ENCODE measurements around the gene ARHGAP25.
A peak's percentile ranks its signal among the peaks of the same experiment; 100 is the strongest.

The ARHGAP25 gene

GRCh38 chr2:68751397-68752339 is 17.1 kb downstream of the ARHGAP25 start:
- WGBS, 2 experiments (ENCODE audit: insufficient coverage in 2 of 2), result 22 to 28% methylated on average over 9 of the region's 15 CpGs
- Histone ChIP-seq H3K27ac (ENCODE audit: low read depth, low read length, severe bottlenecking) (no peak overlapping the region), H3K4me1 (ENCODE audit: control insufficient read depth, insufficient read depth, low read length, poor library complexity, severe bottlenecking) (peaks cover 18% of the 10 kb centered on the region), H3K36me3 (ENCODE audit: control insufficient read depth, insufficient read depth, low read length) (no peaks in the 10 kb centered on the region), H3K9me3 (ENCODE audit: control insufficient read depth, low read length) (peaks cover 5% of the 10 kb centered on the region), H3K4me3 (ENCODE audit: extremely low read depth, insufficient read depth, low read length, poor library complexity, severe bottlenecking) (no peak overlapping the region)

DNA sequence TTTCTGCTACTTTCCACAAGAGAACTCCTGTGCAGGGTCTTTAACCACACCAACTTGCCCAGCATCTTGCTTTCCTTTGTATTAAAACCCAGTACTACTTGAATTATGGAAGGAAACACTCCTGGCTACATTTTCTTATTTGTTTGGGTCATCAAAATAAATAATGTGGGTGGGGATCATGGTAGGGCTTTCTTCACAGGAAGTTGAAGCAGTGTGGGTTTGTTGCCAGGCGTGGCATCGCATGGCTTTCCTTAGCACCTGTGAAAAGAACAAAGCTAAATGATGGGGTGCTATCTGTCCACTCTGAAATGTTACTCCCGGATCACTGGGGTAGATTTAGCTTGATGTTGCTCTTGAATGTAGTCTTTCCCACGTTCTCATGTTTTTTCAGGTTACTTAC is 18.7 kb downstream of the ARHGAP25 start:
- H3K27ac ChIP-seq (ENCODE audit: low read depth, low read length, severe bottlenecking), result no peak overlapping the region
- WGBS, 2 experiments (ENCODE audit: insufficient coverage in 2 of 2), result 67 to 100% methylated on average over 2 to 3 of the region's 4 CpGs
- peaks cover 6% of the 10 kb centered on the region for H3K9me3 ChIP-seq (ENCODE audit: control insufficient read depth, low read length)
- H3K36me3 ChIP-seq (ENCODE audit: control insufficient read depth, insufficient read depth, low read length), result no peaks in the 10 kb centered on the region
- H3K4me3 ChIP-seq (ENCODE audit: extremely low read depth, insufficient read depth, low read length, poor library complexity, severe bottlenecking), result no peak overlapping the region
- H3K4me1 ChIP-seq (ENCODE audit: control insufficient read depth, insufficient read depth, low read length, poor library complexity, severe bottlenecking), result peaks cover 18% of the 10 kb centered on the region

DNA sequence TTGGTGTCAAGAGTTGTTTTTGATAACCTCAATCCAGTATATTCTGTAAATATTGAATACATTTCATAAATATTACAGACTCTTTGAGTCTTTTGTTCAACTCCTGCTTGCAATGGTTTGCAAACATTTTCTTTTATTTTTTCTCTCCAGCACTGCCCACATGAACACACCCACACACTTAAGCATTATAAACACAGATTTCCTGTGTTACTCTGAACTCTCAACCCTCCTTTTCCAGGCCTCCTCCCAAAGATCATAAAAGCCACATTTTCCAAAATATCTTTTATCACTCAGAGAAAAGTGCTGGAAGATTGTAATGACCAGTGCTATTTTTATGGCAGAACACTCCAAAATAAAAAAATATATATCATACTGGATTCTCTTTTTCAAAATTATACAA is 20.5 kb downstream of the ARHGAP25 start:
- no peak overlapping the region for H3K4me3 ChIP-seq (ENCODE audit: extremely low read depth, insufficient read depth, low read length, poor library complexity, severe bottlenecking)
- no peak overlapping the region for H3K27ac ChIP-seq (ENCODE audit: low read depth, low read length, severe bottlenecking)

GRCh38 chr2:68756178-68756577 is 21.6 kb downstream of the ARHGAP25 start:
- Histone ChIP-seq H3K27ac (ENCODE audit: low read depth, low read length, severe bottlenecking) (peak overlapping the region; percentile 30), H3K4me3 (ENCODE audit: extremely low read depth, insufficient read depth, low read length, poor library complexity, severe bottlenecking) (no peak overlapping the region), H3K36me3 (ENCODE audit: control insufficient read depth, insufficient read depth, low read length) (no peaks in the 10 kb centered on the region), H3K9me3 (ENCODE audit: control insufficient read depth, low read length) (peaks cover 6% of the 10 kb centered on the region), H3K4me1 (ENCODE audit: control insufficient read depth, insufficient read depth, low read length, poor library complexity, severe bottlenecking) (peaks cover 15% of the 10 kb centered on the region)
- WGBS, 2 experiments (ENCODE audit: insufficient coverage in 2 of 2), result 83 to 95% methylated on average over 2 of the region's 2 CpGs

More for the DNA sequence above, 20.5 kb downstream of the ARHGAP25 start:
- no peaks in the 10 kb centered on the region for H3K36me3 ChIP-seq (ENCODE audit: control insufficient read depth, insufficient read depth, low read length)
- H3K9me3 ChIP-seq (ENCODE audit: control insufficient read depth, low read length), result peaks cover 6% of the 10 kb centered on the region
- peaks cover 18% of the 10 kb centered on the region for H3K4me1 ChIP-seq (ENCODE audit: control insufficient read depth, insufficient read depth, low read length, poor library complexity, severe bottlenecking)

DNA sequence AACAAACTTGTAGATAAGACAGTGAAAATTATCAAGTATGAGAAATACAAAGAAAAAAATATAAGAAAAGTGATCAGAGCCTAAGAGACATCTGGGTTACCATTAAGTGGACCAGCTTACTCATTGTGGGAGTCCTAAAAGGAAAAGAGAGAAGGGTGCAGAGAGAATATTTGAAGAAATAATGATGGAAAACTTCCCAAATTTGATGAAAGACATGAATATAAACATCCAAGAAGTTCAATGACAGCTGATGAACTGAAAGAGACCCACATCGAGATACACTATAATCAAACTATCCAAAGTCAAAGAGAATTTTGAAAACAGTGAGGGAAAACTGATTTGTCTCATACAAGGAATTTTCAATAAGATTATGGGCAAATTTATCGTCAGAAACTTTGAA is 22.5 kb downstream of the ARHGAP25 start:
- Histone ChIP-seq H3K4me3 (ENCODE audit: extremely low read depth, insufficient read depth, low read length, poor library complexity, severe bottlenecking) (no peak overlapping the region), H3K27ac (ENCODE audit: low read depth, low read length, severe bottlenecking) (no peak overlapping the region), H3K4me1 (ENCODE audit: control insufficient read depth, insufficient read depth, low read length, poor library complexity, severe bottlenecking) (peaks cover 20% of the 10 kb centered on the region), H3K9me3 (ENCODE audit: control insufficient read depth, low read length) (peaks cover 6% of the 10 kb centered on the region), H3K36me3 (ENCODE audit: control insufficient read depth, insufficient read depth, low read length) (no peaks in the 10 kb centered on the region)
- WGBS, 2 experiments (ENCODE audit: insufficient coverage in 2 of 2), result no CpG with 5 or more reads among the region's 2 CpGs

DNA sequence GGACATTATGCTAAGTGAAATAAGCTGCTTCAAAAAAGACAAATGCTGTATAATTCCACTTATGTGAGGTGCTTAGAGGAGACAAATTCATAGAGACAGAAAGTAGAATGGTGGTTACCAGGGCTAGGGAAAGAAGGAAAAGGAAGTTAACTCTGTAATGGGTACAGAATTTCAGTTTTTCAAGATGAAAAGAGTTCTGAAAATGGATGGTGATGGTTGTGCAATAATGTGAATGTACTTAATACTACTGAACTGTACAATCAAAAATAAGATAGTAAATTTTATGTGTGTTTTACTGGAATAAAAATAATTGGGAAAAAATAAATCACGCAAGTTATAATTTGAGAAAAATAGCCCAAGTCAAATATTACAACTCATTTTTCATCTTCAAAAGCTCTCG is 27.5 kb downstream of the ARHGAP25 start:
- Histone ChIP-seq H3K9me3 (ENCODE audit: control insufficient read depth, low read length) (no peaks in the 10 kb centered on the region), H3K36me3 (ENCODE audit: control insufficient read depth, insufficient read depth, low read length) (no peaks in the 10 kb centered on the region), H3K4me1 (ENCODE audit: control insufficient read depth, insufficient read depth, low read length, poor library complexity, severe bottlenecking) (peaks cover 51% of the 10 kb centered on the region), H3K4me3 (ENCODE audit: extremely low read depth, insufficient read depth, low read length, poor library complexity, severe bottlenecking) (no peak overlapping the region), H3K27ac (ENCODE audit: low read depth, low read length, severe bottlenecking) (peak overlapping the region; percentile 83)
- WGBS, 2 experiments (ENCODE audit: insufficient coverage in 2 of 2), result 80 to 100% methylated on average over 1 of the region's 2 CpGs

DNA sequence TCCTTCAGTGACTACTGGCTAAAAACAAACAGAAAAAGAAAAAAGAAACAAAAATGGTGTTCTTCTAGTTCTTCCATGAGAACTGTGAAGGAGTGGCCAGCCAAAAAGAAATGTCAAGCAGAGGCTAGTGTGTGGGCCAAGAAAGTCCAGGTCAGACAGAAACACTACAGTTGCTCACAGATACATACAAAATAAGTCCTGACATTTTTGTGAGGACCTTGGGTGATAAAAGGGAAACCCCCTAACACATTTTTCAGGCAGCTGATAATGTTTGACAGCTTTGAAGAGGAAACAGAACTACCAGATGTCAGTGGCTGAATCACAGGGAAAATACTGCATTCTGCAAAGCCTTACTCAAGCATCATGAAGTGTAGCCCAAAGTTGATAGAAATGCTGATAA is 28.1 kb downstream of the ARHGAP25 start:
- no peak overlapping the region for H3K4me3 ChIP-seq (ENCODE audit: extremely low read depth, insufficient read depth, low read length, poor library complexity, severe bottlenecking)
- H3K9me3 ChIP-seq (ENCODE audit: control insufficient read depth, low read length), result no peaks in the 10 kb centered on the region
- H3K36me3 ChIP-seq (ENCODE audit: control insufficient read depth, insufficient read depth, low read length), result no peaks in the 10 kb centered on the region
- peaks cover 57% of the 10 kb centered on the region for H3K4me1 ChIP-seq (ENCODE audit: control insufficient read depth, insufficient read depth, low read length, poor library complexity, severe bottlenecking)
- H3K27ac ChIP-seq (ENCODE audit: low read depth, low read length, severe bottlenecking), result peak overlapping the region; percentile 83

- Histone ChIP-seq H3K9me3 (ENCODE audit: control insufficient read depth, low read length) (no peaks in the 10 kb centered on the region), H3K4me3 (ENCODE audit: extremely low read depth, insufficient read depth, low read length, poor library complexity, severe bottlenecking) (no peak overlapping the region), H3K36me3 (ENCODE audit: control insufficient read depth, insufficient read depth, low read length) (no peaks in the 10 kb centered on the region), H3K4me1 (ENCODE audit: control insufficient read depth, insufficient read depth, low read length, poor library complexity, severe bottlenecking) (peaks cover 68% of the 10 kb centered on the region), H3K27ac (ENCODE audit: low read depth, low read length, severe bottlenecking) (peak overlapping the region; percentile 66)
- WGBS, 2 experiments (ENCODE audit: insufficient coverage in 2 of 2), result 84 to 100% methylated on average over 4 to 5 of the region's 6 CpGs
Observed at GRCh38 chr2:68764041-68764805, 29.6 kb downstream of the ARHGAP25 start.

DNA sequence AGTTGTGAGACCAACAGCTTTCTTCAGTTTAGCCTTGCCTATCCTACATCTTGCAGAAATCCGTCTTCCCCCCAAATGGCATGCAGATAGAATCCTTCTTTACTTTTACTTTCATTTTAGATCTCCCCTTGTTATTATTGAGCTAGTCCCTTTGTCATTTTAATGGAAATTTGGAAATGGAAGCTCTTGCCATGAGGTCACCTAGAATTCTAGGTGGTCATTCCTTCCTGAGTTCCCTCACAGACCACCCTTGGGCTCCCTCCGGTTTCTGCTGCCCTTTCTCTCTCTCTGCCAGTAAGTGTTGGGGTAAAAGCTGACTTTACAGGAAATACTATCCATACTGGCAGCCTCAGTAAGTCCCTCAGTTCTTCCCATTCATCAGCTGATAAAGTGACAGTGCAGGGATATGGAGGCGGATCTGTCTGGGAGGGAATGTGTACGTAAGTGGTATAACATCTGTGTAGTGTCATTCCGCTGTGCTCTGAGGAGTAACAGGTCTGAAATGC is 30.2 kb downstream of the ARHGAP25 start:
- Histone ChIP-seq H3K4me3 (ENCODE audit: extremely low read depth, insufficient read depth, low read length, poor library complexity, severe bottlenecking) (no peak overlapping the region), H3K27ac (ENCODE audit: low read depth, low read length, severe bottlenecking) (peak overlapping the region; percentile 66)

GRCh38 chr2:68765739-68766375 is 31.2 kb downstream of the ARHGAP25 start:
- Histone ChIP-seq H3K4me1 (ENCODE audit: control insufficient read depth, insufficient read depth, low read length, poor library complexity, severe bottlenecking) (peaks cover 84% of the 10 kb centered on the region), H3K9me3 (ENCODE audit: control insufficient read depth, low read length) (no peaks in the 10 kb centered on the region), H3K27ac (ENCODE audit: low read depth, low read length, severe bottlenecking) (peak overlapping the region; percentile 57), H3K4me3 (ENCODE audit: extremely low read depth, insufficient read depth, low read length, poor library complexity, severe bottlenecking) (no peak overlapping the region), H3K36me3 (ENCODE audit: control insufficient read depth, insufficient read depth, low read length) (no peaks in the 10 kb centered on the region)
- WGBS, 2 experiments (ENCODE audit: insufficient coverage in 2 of 2), result 86% methylated on average over 1 to 2 of the region's 4 CpGs

More for the DNA sequence above, 30.2 kb downstream of the ARHGAP25 start:
- H3K36me3 ChIP-seq (ENCODE audit: control insufficient read depth, insufficient read depth, low read length), result no peaks in the 10 kb centered on the region
- H3K9me3 ChIP-seq (ENCODE audit: control insufficient read depth, low read length), result no peaks in the 10 kb centered on the region
- WGBS, 2 experiments (ENCODE audit: insufficient coverage in 2 of 2), result 80 to 90% methylated on average over 2 to 3 of the region's 5 CpGs
- H3K4me1 ChIP-seq (ENCODE audit: control insufficient read depth, insufficient read depth, low read length, poor library complexity, severe bottlenecking), result peaks cover 74% of the 10 kb centered on the region
